GM21447 (cell line): Measurements from ENCODE around the gene MRPL12.

Experiments used
- ATAC-seq: cut with Tn5 transposase; IDR thresholded peaks from one replicate; pipeline ENCODE4 v1.9.1; 2021; ENCODE audit not compliant: unreplicated experiment

MRPL12 gene

GRCh38 chr17:81682565-81683207 lies 20.5 kb upstream of the MRPL12 start:
- ATAC-seq: no peak

- ATAC-seq: no peak
These were observed 20.0 kb upstream of the MRPL12 start for GRCh38 chr17:81683208-81683583.

- peak; percentile 93 for ATAC-seq
These were observed 19.4 kb upstream of the MRPL12 start, which contains the start of the genes ARL16 and HGS for GRCh38 chr17:81683584-81684441. TSS of gene ARL16 (minus strand) at chr17:81683797. CDS start at chr17:81683753, 44 bp downstream. TSS of gene HGS (plus strand) at chr17:81684011. CDS start at chr17:81684067, 56 bp downstream.

GRCh38 chr17:81684442-81684911 lies 18.7 kb upstream of the MRPL12 start:
- no peak for ATAC-seq

GRCh38 chr17:81685108-81685507 lies 18.1 kb upstream of the MRPL12 start:
- ATAC-seq: no peak

- no peak for ATAC-seq
These were observed 16.6 kb upstream of the MRPL12 start for GRCh38 chr17:81686614-81687013.

GRCh38 chr17:81687770-81688541 lies 15.2 kb upstream of the MRPL12 start:
- ATAC-seq: no peak

- no peak for ATAC-seq
These were observed 14.6 kb upstream of the MRPL12 start for GRCh38 chr17:81688616-81689015.

- ATAC-seq: no peak
These were observed 13.1 kb upstream of the MRPL12 start for GRCh38 chr17:81690066-81690465.

GRCh38 chr17:81690549-81690948 lies 12.6 kb upstream of the MRPL12 start:
- no peak for ATAC-seq

GRCh38 chr17:81691196-81691595 lies 12.0 kb upstream of the MRPL12 start:
- ATAC-seq: no peak

GRCh38 chr17:81691608-81692007 lies 11.6 kb upstream of the MRPL12 start:
- ATAC-seq: no peak

- ATAC-seq: no peak
These were observed 9.5 kb upstream of the MRPL12 start for GRCh38 chr17:81693509-81694210.

GRCh38 chr17:81694810-81695209 lies 8.4 kb upstream of the MRPL12 start:
- no peak for ATAC-seq

- no peak for ATAC-seq
These were observed 8.0 kb upstream of the MRPL12 start for GRCh38 chr17:81695211-81695610.

GRCh38 chr17:81695801-81696200 lies 7.4 kb upstream of the MRPL12 start:
- ATAC-seq: no peak

GRCh38 chr17:81696218-81696941 lies 6.8 kb upstream of the MRPL12 start:
- ATAC-seq: no peak

- ATAC-seq: no peak
These were observed 5.7 kb upstream of the MRPL12 start for GRCh38 chr17:81697261-81698044.
